SU-DHL-6 (cell line): ENCODE measurements around the gene RHBG.

Experiments
- H2AFZ ChIP-seq: fragments of 200-600 bp; sonication (generic); 2 replicates; pipeline ENCODE4 v1.6.1; 2014; ENCODE audit warnings: low read depth, mild to moderate bottlenecking, moderate library complexity, mixed read lengths, antibody characterized with exemption, low read length; ENCODE audit not compliant: severe bottlenecking
- H3F3A ChIP-seq: fragments of 200-600 bp; shearing (Covaris generic); 2 replicates; pipeline ENCODE4 v1.6.0; 2016; ENCODE audit warnings: antibody characterized with exemption, mild to moderate bottlenecking; ENCODE audit not compliant: insufficient read depth
- H3K27ac ChIP-seq: fragments of 200-600 bp; sonication (generic); 2 replicates; pipeline ENCODE4 v1.5.1; 2016; ENCODE audit warnings: low read depth, mild to moderate bottlenecking, low read length, moderate library complexity, mixed read lengths
- H3K27me3 ChIP-seq: fragments of 200-600 bp; sonication (generic), shearing (Covaris generic); 2 replicates; pipeline ENCODE4 v1.6.0; 2014; ENCODE audit warnings: mild to moderate bottlenecking, low read length
- H3K36me3 ChIP-seq: fragments of 200-600 bp; sonication (generic); 2 replicates; pipeline ENCODE4 v1.6.1; 2014; ENCODE audit warnings: mild to moderate bottlenecking, low read length, mixed read lengths
- H3K4me2 ChIP-seq: fragments of 300-600, 200-600 bp; shearing (Covaris generic), sonication (generic); 2 replicates; pipeline ENCODE4 v1.6.0; 2014; ENCODE audit warnings: low read length, low read depth, mild to moderate bottlenecking; ENCODE audit not compliant: poor library complexity, severe bottlenecking
- H3K4me3 ChIP-seq: fragments of 200-600 bp; sonication (generic); 2 replicates; pipeline ENCODE4 v1.5.1; 2014; ENCODE audit warnings: antibody characterized with exemption, low read length, mild to moderate bottlenecking, mixed read lengths; ENCODE audit not compliant: insufficient read depth, poor library complexity, severe bottlenecking
- H3K79me2 ChIP-seq: fragments of 200-600 bp; sonication (generic); 2 replicates; pipeline ENCODE4 v1.6.1; 2014; ENCODE audit warnings: mild to moderate bottlenecking, low read length, moderate library complexity; ENCODE audit not compliant: insufficient read depth
- H3K9ac ChIP-seq: fragments of 200-600 bp; sonication (generic); 2 replicates; pipeline ENCODE4 v1.7.0; 2014; ENCODE audit warnings: mild to moderate bottlenecking, low read length
- H3K9me2 ChIP-seq: fragments of 200-600 bp; sonication (generic); replicated peaks from 2 replicates; pipeline ENCODE4 v1.6.1; 2014; ENCODE audit warnings: low read length; ENCODE audit not compliant: insufficient read depth
- H3K9me3 ChIP-seq: fragments of 200-600 bp; sonication (generic); 2 replicates; pipeline ENCODE4 v1.6.1; 2014; ENCODE audit warnings: low read length, mixed read lengths; ENCODE audit not compliant: insufficient read depth
- H4K20me1 ChIP-seq: fragments of 200-600 bp; sonication (generic); 2 replicates; pipeline ENCODE4 v1.6.1; 2014; ENCODE audit warnings: low read depth, mild to moderate bottlenecking, antibody characterized with exemption, low read length, moderate library complexity, mixed read lengths
- EZH2phosphoT487 ChIP-seq: fragments of 200-600 bp; sonication (generic), shearing (Covaris generic); conservative IDR thresholded peaks from 2 replicates; pipeline ENCODE4 v1.6.1; 2018; ENCODE audit warnings: mild to moderate bottlenecking, antibody characterized with exemption, low read length, moderate library complexity, mixed read lengths
- TF ChIP-seq, protein P1 (sequence below): fragments of 200-600 bp; sonication (generic); IDR thresholded peaks from one replicate; pipeline ENCODE4 v1.5.1; 2017; ENCODE audit warnings: antibody characterized with exemption, mild to moderate bottlenecking, low read length, moderate library complexity; ENCODE audit not compliant: insufficient read depth, poor library complexity, severe bottlenecking

Gene RHBG

DNA sequence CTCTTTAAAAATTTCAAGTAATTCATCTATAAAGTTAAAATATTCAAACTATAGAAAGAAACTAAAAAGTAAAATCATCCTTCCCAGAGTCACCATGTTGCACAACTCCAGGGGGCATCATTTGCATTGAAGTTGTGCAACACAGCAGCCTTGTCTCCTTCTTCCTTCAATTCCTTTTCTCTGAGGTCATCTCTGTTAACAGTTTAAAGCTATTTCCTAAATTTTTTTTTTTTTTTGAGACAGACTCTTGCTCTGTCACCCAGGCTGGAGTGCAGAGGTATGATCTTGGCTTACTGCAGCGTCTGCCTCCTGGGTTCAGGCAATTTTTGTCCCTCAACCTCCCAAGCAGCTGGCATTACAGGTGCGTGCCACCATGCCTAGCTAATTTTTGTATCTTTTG, 7.1 kb downstream of the RHBG start:
- no peaks in the 10 kb centered on the region for H3K36me3 ChIP-seq
- H4K20me1 ChIP-seq = no peaks in the 10 kb centered on the region
- no peak overlapping the region for H3K27ac ChIP-seq
- no peaks in the 10 kb centered on the region for H3K9me2 ChIP-seq
- TF ChIP-seq, protein P1, sequence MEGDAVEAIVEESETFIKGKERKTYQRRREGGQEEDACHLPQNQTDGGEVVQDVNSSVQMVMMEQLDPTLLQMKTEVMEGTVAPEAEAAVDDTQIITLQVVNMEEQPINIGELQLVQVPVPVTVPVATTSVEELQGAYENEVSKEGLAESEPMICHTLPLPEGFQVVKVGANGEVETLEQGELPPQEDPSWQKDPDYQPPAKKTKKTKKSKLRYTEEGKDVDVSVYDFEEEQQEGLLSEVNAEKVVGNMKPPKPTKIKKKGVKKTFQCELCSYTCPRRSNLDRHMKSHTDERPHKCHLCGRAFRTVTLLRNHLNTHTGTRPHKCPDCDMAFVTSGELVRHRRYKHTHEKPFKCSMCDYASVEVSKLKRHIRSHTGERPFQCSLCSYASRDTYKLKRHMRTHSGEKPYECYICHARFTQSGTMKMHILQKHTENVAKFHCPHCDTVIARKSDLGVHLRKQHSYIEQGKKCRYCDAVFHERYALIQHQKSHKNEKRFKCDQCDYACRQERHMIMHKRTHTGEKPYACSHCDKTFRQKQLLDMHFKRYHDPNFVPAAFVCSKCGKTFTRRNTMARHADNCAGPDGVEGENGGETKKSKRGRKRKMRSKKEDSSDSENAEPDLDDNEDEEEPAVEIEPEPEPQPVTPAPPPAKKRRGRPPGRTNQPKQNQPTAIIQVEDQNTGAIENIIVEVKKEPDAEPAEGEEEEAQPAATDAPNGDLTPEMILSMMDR = no peak
- no peak for TF ChIP-seq EZH2phosphoT487
- no peak overlapping the region for H3K4me3 ChIP-seq
- no peak overlapping the region for H3K4me2 ChIP-seq
- H3K27me3 ChIP-seq = no peaks in the 10 kb centered on the region
- no peak overlapping the region for H3K9ac ChIP-seq
- H3K79me2 ChIP-seq = no peaks in the 10 kb centered on the region
- no peaks in the 10 kb centered on the region for H3F3A ChIP-seq
- H3K9me3 ChIP-seq = no peaks in the 10 kb centered on the region
- H2AFZ ChIP-seq = no peak overlapping the region

DNA sequence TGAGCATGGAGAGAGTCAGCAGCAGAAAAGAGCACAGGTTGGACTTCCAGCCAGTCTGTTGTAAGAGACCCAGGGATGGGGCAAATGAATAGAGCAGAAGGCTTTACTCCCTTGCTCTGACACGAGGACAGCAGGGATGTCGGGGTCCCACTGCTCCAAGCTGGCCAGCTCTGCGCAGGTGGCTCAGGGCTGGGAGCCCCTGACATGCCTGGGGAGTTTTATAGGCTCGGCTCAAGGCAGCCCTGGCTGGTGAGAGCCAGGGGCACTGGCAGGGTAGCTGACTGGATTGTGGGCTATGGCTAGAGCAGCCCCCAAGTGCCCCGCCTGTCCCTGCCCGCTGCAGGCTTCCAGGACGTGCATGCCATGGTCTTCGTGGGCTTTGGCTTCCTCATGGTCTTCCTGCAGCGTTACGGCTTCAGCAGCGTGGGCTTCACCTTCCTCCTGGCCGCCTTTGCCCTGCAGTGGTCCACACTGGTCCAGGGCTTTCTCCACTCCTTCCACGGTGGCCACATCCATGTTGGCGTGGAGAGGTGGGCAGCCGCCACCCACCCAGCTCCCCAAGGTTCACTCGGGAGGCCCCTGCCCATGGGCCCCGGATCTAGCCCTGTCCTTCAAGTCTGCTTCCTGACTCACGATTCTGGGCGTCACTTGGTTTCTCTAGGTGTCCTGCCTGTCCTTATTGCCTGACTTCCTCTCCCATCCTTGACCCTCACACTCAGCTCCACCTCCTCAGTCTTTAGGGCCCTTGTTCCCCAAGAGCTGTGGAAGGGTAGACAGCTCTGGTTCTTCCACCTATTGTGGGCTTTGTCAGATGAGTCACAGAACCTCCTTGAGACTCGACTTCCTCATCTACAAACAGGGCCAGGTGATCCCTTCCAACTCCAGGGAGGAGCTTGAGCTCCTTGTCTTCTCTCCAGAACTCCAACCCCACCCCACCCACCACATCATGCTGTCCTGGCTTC, 8.2 kb downstream of the RHBG start:
- Histone ChIP-seq H3K4me3 (no peak overlapping the region), H3K4me2 (no peak overlapping the region), H4K20me1 (no peaks in the 10 kb centered on the region), H3K27ac (no peak overlapping the region), H3K27me3 (no peaks in the 10 kb centered on the region), H3K79me2 (no peaks in the 10 kb centered on the region), H3K9ac (no peak overlapping the region), H3F3A (no peaks in the 10 kb centered on the region), H3K36me3 (no peaks in the 10 kb centered on the region), H3K9me2 (no peaks in the 10 kb centered on the region), H2AFZ (no peak overlapping the region), H3K9me3 (no peaks in the 10 kb centered on the region)
- TF ChIP-seq EZH2phosphoT487 = no peak
- TF ChIP-seq, protein P1 = no peak

DNA sequence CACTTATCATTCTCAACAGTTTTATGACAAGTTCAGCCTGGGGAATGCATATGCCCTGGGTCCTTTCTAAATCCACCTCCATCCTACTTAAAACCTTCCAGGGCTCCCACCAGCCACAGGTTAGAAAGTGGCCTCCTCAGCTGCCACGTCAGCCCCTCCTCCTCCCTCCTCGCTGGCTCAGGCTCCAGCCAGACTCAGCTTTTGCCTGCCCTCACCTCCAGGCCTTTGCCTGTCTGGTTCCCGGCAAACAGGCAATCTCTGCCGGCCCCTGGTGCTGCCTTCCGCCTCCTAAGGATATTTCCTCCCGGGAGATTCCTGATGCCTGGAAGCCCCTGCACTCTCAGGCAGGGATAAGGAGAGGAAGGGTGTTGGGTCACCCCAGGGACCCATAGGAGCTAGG, 9.5 kb downstream of the RHBG start:
- Histone ChIP-seq H3K27ac (no peak overlapping the region), H4K20me1 (no peaks in the 10 kb centered on the region), H3K9me3 (no peaks in the 10 kb centered on the region), H2AFZ (no peak overlapping the region), H3K4me3 (no peak overlapping the region), H3K36me3 (no peaks in the 10 kb centered on the region), H3K27me3 (no peaks in the 10 kb centered on the region), H3K9me2 (no peaks in the 10 kb centered on the region), H3F3A (no peaks in the 10 kb centered on the region), H3K4me2 (no peak overlapping the region), H3K79me2 (no peaks in the 10 kb centered on the region), H3K9ac (no peak overlapping the region)
- TF ChIP-seq, protein P1 = no peak
- no peak for TF ChIP-seq EZH2phosphoT487
